Measurements from ENCODE around the gene FUCA1.

Gene FUCA1

GRCh38 chr1:23895993-23896392, 27.9 kb upstream of the FUCA1 start:
- Histone ChIP-seq H3K27me3 (ENCODE audit: insufficient read depth, low read length) (no peaks in the 10 kb centered on the region), H3K9me2 (ENCODE audit: low read depth, low read length) (no peaks in the 10 kb centered on the region), H3K36me3 (ENCODE audit: insufficient read depth, low read length) (peaks cover 24% of the 10 kb centered on the region; the same call in 1 of the 2 replicates), H2AFZ (ENCODE audit: low read length) (no peak overlapping the region), H3F3A (ENCODE audit: insufficient read depth, low read length) (no peaks in the 10 kb centered on the region), H3K9ac (ENCODE audit: low read length) (no peak overlapping the region), H3K9me3 (ENCODE audit: low read length) (no peaks in the 10 kb centered on the region), H3K4me3 (ENCODE audit: low read depth, low read length, poor library complexity, severe bottlenecking) (no peak overlapping the region), H3K4me1 (ENCODE audit: insufficient read depth, low read length, severe bottlenecking) (peaks cover 45% of the 10 kb centered on the region), H3K4me2 (ENCODE audit: low read length) (no peak overlapping the region), H4K20me1 (ENCODE audit: insufficient read depth, low read length) (no peaks in the 10 kb centered on the region), H3K79me2 (ENCODE audit: insufficient read depth, low read length) (0 out of 2 replicates have a peak, but pooled peaks cover 3% of the 10 kb centered on the region), H3K27ac (ENCODE audit: low read depth, low read length, poor library complexity, severe bottlenecking) (peak overlapping the region; percentile 49)
- TF ChIP-seq EZH2 (IDR thresholded peaks at IDR 0.05; ENCODE audit: borderline replicate concordance, low read length) = no peak
- no peak for TF ChIP-seq CTCF (IDR thresholded peaks at IDR 0.05; ENCODE audit: low read length)

GRCh38 chr1:23895082-23895481, 27.0 kb upstream of the FUCA1 start:
- Histone ChIP-seq H3K27ac (ENCODE audit: low read depth, low read length, poor library complexity, severe bottlenecking) (no peak overlapping the region), H3K36me3 (ENCODE audit: insufficient read depth, low read length) (peaks cover 21% of the 10 kb centered on the region; the same call in 1 of the 2 replicates), H3K4me2 (ENCODE audit: low read length) (no peak overlapping the region), H3K4me3 (ENCODE audit: low read depth, low read length, poor library complexity, severe bottlenecking) (no peak overlapping the region), H3K9me3 (ENCODE audit: low read length) (no peaks in the 10 kb centered on the region), H3K27me3 (ENCODE audit: insufficient read depth, low read length) (no peaks in the 10 kb centered on the region), H3K4me1 (ENCODE audit: insufficient read depth, low read length, severe bottlenecking) (peaks cover 46% of the 10 kb centered on the region), H3K9me2 (ENCODE audit: low read depth, low read length) (no peaks in the 10 kb centered on the region), H3K9ac (ENCODE audit: low read length) (no peak overlapping the region), H4K20me1 (ENCODE audit: insufficient read depth, low read length) (no peaks in the 10 kb centered on the region), H2AFZ (ENCODE audit: low read length) (no peak overlapping the region), H3F3A (ENCODE audit: insufficient read depth, low read length) (no peaks in the 10 kb centered on the region), H3K79me2 (ENCODE audit: insufficient read depth, low read length) (0 out of 2 replicates have a peak, but pooled peaks cover 3% of the 10 kb centered on the region)
- TF ChIP-seq EZH2 (IDR thresholded peaks at IDR 0.05; ENCODE audit: borderline replicate concordance, low read length) (no peak), CTCF (IDR thresholded peaks at IDR 0.05; ENCODE audit: low read length) (no peak)

GRCh38 chr1:23889074-23889473, 21.0 kb upstream of the FUCA1 start:
- Histone ChIP-seq H3K9ac (ENCODE audit: low read length) (no peak overlapping the region; the same call in 1 of the 2 replicates), H3K4me2 (ENCODE audit: low read length) (peak overlapping the region; percentile 59), H3K27ac (ENCODE audit: low read depth, low read length, poor library complexity, severe bottlenecking) (peak overlapping the region; percentile 81), H4K20me1 (ENCODE audit: insufficient read depth, low read length) (no peaks in the 10 kb centered on the region), H3K79me2 (ENCODE audit: insufficient read depth, low read length) (no peaks in the 10 kb centered on the region), H2AFZ (ENCODE audit: low read length) (no peak overlapping the region), H3K9me3 (ENCODE audit: low read length) (no peaks in the 10 kb centered on the region), H3K9me2 (ENCODE audit: low read depth, low read length) (no peaks in the 10 kb centered on the region), H3K4me1 (ENCODE audit: insufficient read depth, low read length, severe bottlenecking) (peaks cover 36% of the 10 kb centered on the region), H3K4me3 (ENCODE audit: low read depth, low read length, poor library complexity, severe bottlenecking) (peak overlapping the region; percentile 10), H3K36me3 (ENCODE audit: insufficient read depth, low read length) (peaks cover 27% of the 10 kb centered on the region; the same call in 1 of the 2 replicates), H3F3A (ENCODE audit: insufficient read depth, low read length) (no peaks in the 10 kb centered on the region), H3K27me3 (ENCODE audit: insufficient read depth, low read length) (no peaks in the 10 kb centered on the region)
- TF ChIP-seq CTCF (IDR thresholded peaks at IDR 0.05; ENCODE audit: low read length) = no peak
- no peak for TF ChIP-seq EZH2 (IDR thresholded peaks at IDR 0.05; ENCODE audit: borderline replicate concordance, low read length)

Data from OCI-LY1 (cell line).